GM23338 (cell line): ENCODE results near the gene MGAT5. TPM values are rescaled to one million over a fixed set of nuclear protein-coding genes. Genes with fewer than 3 reads are reported as not detected.

Experiments used
- ATAC-seq: fragments of 200-7000 bp; cut with Tn5 transposase; 3 replicates; pipeline ENCODE4 v1.9.1; 2020
- DNase-seq: peaks from one replicate; pipeline ENCODE4 v3.0.0-alpha.2; 2015; ENCODE audit warnings: low spot score
- H2AFZ ChIP-seq: fragments of 200-600 bp; sonication (generic); 2 replicates; pipeline ENCODE4 v1.8.0; 2016; ENCODE audit warnings: antibody characterized with exemption, mild to moderate bottlenecking, moderate library complexity
- H3F3A ChIP-seq: fragments of 200-600 bp; sonication (generic); replicated peaks from 2 replicates; pipeline ENCODE4 v1.8.0; 2017; ENCODE audit warnings: antibody characterized with exemption, mixed run types, low read depth
- H3K27ac ChIP-seq: fragments of 200-600 bp; sonication (generic); 2 replicates; pipeline ENCODE4 v1.6.1; 2016; ENCODE audit warnings: low read depth
- H3K27me3 ChIP-seq: fragments of 200-600 bp; sonication (generic); 2 replicates; pipeline ENCODE4 v1.8.0; 2016; ENCODE audit warnings: mild to moderate bottlenecking, mixed run types, moderate library complexity; ENCODE audit not compliant: insufficient read depth
- H3K36me3 ChIP-seq: fragments of 200-600 bp; sonication (generic); 2 replicates; pipeline ENCODE4 v1.8.0; 2016; ENCODE audit warnings: mild to moderate bottlenecking; ENCODE audit not compliant: insufficient read depth
- H3K4me1 ChIP-seq: fragments of 200-600 bp; sonication (generic); 2 replicates; pipeline ENCODE4 v1.8.0; 2016; ENCODE audit warnings: mild to moderate bottlenecking, moderate library complexity; ENCODE audit not compliant: insufficient read depth
- H3K4me2 ChIP-seq: fragments of 200-600 bp; sonication (generic); 2 replicates; pipeline ENCODE4 v1.7.1; 2017; ENCODE audit warnings: mixed run types
- H3K4me3 ChIP-seq: fragments of 200-600 bp; sonication (generic); 2 replicates; pipeline ENCODE4 v1.6.1; 2016; ENCODE audit warnings: mixed run types
- H3K79me2 ChIP-seq: fragments of 200-600 bp; sonication (generic); replicated peaks from 2 replicates; pipeline ENCODE4 v1.8.0; 2017; ENCODE audit warnings: mild to moderate bottlenecking; ENCODE audit not compliant: insufficient read depth
- H3K9me2 ChIP-seq: fragments of 200-600 bp; sonication (generic); 2 replicates; pipeline ENCODE4 v1.8.0; 2017; ENCODE audit not compliant: insufficient read depth
- H4K20me1 ChIP-seq: fragments of 200-600 bp; sonication (generic); replicated peaks from 2 replicates; pipeline ENCODE4 v1.8.0; 2017; ENCODE audit warnings: mild to moderate bottlenecking; ENCODE audit not compliant: insufficient read depth
- H3K27ac Mint-ChIP-seq: 2 replicates; pipeline ENCODE4 v1.8.0; 2020; ENCODE audit warnings: inconsistent platforms, mild to moderate bottlenecking, moderate library complexity, mixed read lengths
- H3K27me3 Mint-ChIP-seq: 3 replicates; pipeline ENCODE4 v1.8.0; 2022; ENCODE audit warnings: low read depth, mild to moderate bottlenecking, moderate library complexity, mixed read lengths, inconsistent platforms; ENCODE audit not compliant: insufficient read depth, poor library complexity
- H3K36me3 Mint-ChIP-seq: 3 replicates; pipeline ENCODE4 v1.8.0; 2021; ENCODE audit warnings: low read depth, mild to moderate bottlenecking, inconsistent platforms, moderate library complexity, mixed read lengths
- H3K4me1 Mint-ChIP-seq: 3 replicates; pipeline ENCODE4 v1.8.0; 2020; ENCODE audit warnings: mild to moderate bottlenecking, inconsistent platforms, mixed read lengths
- H3K4me3 Mint-ChIP-seq: 3 replicates; pipeline ENCODE4 v1.8.0; 2021; ENCODE audit warnings: moderate library complexity, mild to moderate bottlenecking, inconsistent platforms, mixed read lengths
- H3K9me3 Mint-ChIP-seq: 3 replicates; pipeline ENCODE4 v1.8.0; 2020; ENCODE audit warnings: moderate library complexity, mild to moderate bottlenecking, inconsistent platforms, mixed read lengths
- CREB1 ChIP-seq: fragments of 250-450 bp; sonication (Bioruptor Pico); IDR thresholded peaks from 2 replicates; pipeline ENCODE4 v1.5.0; 2020; ENCODE audit warnings: low read depth, mild to moderate bottlenecking, moderate library complexity
- ETS1 ChIP-seq: IDR thresholded peaks from 2 replicates; pipeline ENCODE4 v1.6.1; 2016; ENCODE audit warnings: antibody characterized with exemption
- EZH2 ChIP-seq: fragments of 200-600 bp; sonication (generic); IDR thresholded peaks from one replicate; pipeline ENCODE4 v1.8.0; 2017; ENCODE audit warnings: antibody characterized with exemption, mild to moderate bottlenecking, low read depth; ENCODE audit not compliant: unreplicated experiment
- JUNB ChIP-seq: IDR thresholded peaks from one replicate; pipeline ENCODE4 v1.6.1; 2016; ENCODE audit warnings: antibody characterized with exemption; ENCODE audit not compliant: unreplicated experiment
- NANOG ChIP-seq: IDR thresholded peaks from 2 replicates; pipeline ENCODE4 v1.6.1; 2016; ENCODE audit warnings: antibody characterized with exemption, borderline replicate concordance
- POLR2AphosphoS5 ChIP-seq: IDR thresholded peaks from 2 replicates; pipeline ENCODE4 v1.6.1; 2016; ENCODE audit warnings: antibody characterized with exemption, low read depth
- STAT1 ChIP-seq: IDR thresholded peaks from one replicate; pipeline ENCODE4 v1.6.1; 2016; ENCODE audit warnings: antibody characterized with exemption; ENCODE audit not compliant: unreplicated experiment
- ZNF114 ChIP-seq: fragments of 250-450 bp; sonication (Bioruptor Pico); IDR thresholded peaks from 2 replicates; pipeline ENCODE4 v1.5.0; 2020; ENCODE audit warnings: mild to moderate bottlenecking, moderate library complexity
- ZNF462 ChIP-seq: fragments of 250-450 bp; sonication (Bioruptor Pico); IDR thresholded peaks from 2 replicates; pipeline ENCODE4 v1.5.0; 2020; ENCODE audit warnings: mild to moderate bottlenecking, moderate library complexity
- polyA plus RNA-seq: library from polyadenylated mRNA; unstranded; fragments of >200 nt; fragmentation: Nextera tagmentation; extraction: Ambion mirVana; gene quantifications from 2 replicates; pipeline ENCODE4 v1.2.1, GENCODE V29; 2016
- total RNA-seq: library from RNA; depleted of rRNA; stranded (reverse); fragments of >200 nt; shearing (Covaris generic); gene quantifications from 2 replicates; pipeline ENCODE4 v1.2.3, GENCODE V29; 2014
- TF ChIP-seq, protein P1 (sequence below): IDR thresholded peaks from one replicate; pipeline ENCODE4 v1.6.1; 2018; ENCODE audit warnings: antibody characterized with exemption; ENCODE audit not compliant: unreplicated experiment

Gene MGAT5
- total and polyA plus RNA-seq, 2 experiments from 2014 or later: 4.6 to 27.6 TPM

DNA sequence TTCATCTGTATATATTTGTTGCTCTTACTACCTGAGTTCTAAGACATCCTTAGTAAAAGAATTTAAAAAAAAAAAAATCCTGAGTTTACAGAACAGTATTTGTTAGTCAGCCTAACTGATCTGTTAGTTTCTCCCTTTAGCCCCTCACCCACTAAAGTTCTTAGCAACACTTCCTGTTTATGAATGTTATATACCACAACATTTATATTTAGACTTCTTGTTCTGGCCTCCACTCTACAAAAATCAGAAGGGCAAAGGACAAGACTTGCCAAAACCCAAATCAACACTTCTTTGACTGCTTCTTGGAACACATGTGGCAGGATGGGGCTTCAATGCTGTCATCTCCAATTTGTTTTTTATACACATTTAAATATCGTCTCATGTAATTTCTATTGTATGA is 71.1 kb downstream of the MGAT5 start:
- ATAC-seq (no peak), DNase-seq (no peak)
- H3K4me3 Mint-ChIP-seq: no peak overlapping the region
- Histone ChIP-seq H3K27ac (no peak overlapping the region), H4K20me1 (peaks cover 5% of the 10 kb centered on the region; the same call in 1 of the 2 replicates), H3K79me2 (no peaks in the 10 kb centered on the region), H3K4me1 (peaks cover 3% of the 10 kb centered on the region; the same call in 1 of the 2 replicates), H3K36me3 (no peaks in the 10 kb centered on the region), H3K4me3 (no peak overlapping the region), H3F3A (no peaks in the 10 kb centered on the region), H3K9me2 (no peaks in the 10 kb centered on the region; the same call in 1 of the 2 replicates), H2AFZ (no peak overlapping the region), H3K4me2 (no peak overlapping the region), H3K27me3 (no peaks in the 10 kb centered on the region)
- peaks cover 1% of the 10 kb centered on the region for H3K4me1 Mint-ChIP-seq
- peaks cover 5% of the 10 kb centered on the region; the same call in 2 of the 3 replicates for H3K9me3 Mint-ChIP-seq
- peaks cover 15% of the 10 kb centered on the region; the same call in 2 of the 3 replicates for H3K36me3 Mint-ChIP-seq
- no peak overlapping the region for H3K27ac Mint-ChIP-seq
- H3K27me3 Mint-ChIP-seq: peaks cover 3% of the 10 kb centered on the region
- TF ChIP-seq POLR2AphosphoS5: no peak
- TF ChIP-seq JUNB: no peak
- TF ChIP-seq NANOG: no peak

- H3K79me2 ChIP-seq: no peaks in the 10 kb centered on the region
- Mint-ChIP-seq H3K4me1 (no peaks in the 10 kb centered on the region), H3K27ac (no peak overlapping the region), H3K9me3 (peaks cover 5% of the 10 kb centered on the region; the same call in 2 of the 3 replicates), H3K27me3 (peaks cover 2% of the 10 kb centered on the region), H3K36me3 (peaks cover 13% of the 10 kb centered on the region; the same call in 2 of the 3 replicates), H3K4me3 (no peak overlapping the region)
- no peaks in the 10 kb centered on the region for H3K27me3 ChIP-seq
- H3K4me1 ChIP-seq: no peaks in the 10 kb centered on the region
- H3K9me2 ChIP-seq: no peaks in the 10 kb centered on the region; the same call in 1 of the 2 replicates
- DNase-seq (no peak), ATAC-seq (no peak)
- no peaks in the 10 kb centered on the region for H3K36me3 ChIP-seq
- H3K4me3 ChIP-seq: no peak overlapping the region
- H3F3A ChIP-seq: no peaks in the 10 kb centered on the region
- H3K27ac ChIP-seq: no peak overlapping the region
- peaks cover 5% of the 10 kb centered on the region; the same call in 1 of the 2 replicates for H4K20me1 ChIP-seq
- H2AFZ ChIP-seq: no peak overlapping the region
- no peak overlapping the region for H3K4me2 ChIP-seq
- no peak for TF ChIP-seq CREB1 (CRISPR knock-in tag)
- no peak for TF ChIP-seq ETS1
- TF ChIP-seq ZNF114 (CRISPR knock-in tag): no peak
- TF ChIP-seq EZH2: no peak
- TF ChIP-seq, protein P1, sequence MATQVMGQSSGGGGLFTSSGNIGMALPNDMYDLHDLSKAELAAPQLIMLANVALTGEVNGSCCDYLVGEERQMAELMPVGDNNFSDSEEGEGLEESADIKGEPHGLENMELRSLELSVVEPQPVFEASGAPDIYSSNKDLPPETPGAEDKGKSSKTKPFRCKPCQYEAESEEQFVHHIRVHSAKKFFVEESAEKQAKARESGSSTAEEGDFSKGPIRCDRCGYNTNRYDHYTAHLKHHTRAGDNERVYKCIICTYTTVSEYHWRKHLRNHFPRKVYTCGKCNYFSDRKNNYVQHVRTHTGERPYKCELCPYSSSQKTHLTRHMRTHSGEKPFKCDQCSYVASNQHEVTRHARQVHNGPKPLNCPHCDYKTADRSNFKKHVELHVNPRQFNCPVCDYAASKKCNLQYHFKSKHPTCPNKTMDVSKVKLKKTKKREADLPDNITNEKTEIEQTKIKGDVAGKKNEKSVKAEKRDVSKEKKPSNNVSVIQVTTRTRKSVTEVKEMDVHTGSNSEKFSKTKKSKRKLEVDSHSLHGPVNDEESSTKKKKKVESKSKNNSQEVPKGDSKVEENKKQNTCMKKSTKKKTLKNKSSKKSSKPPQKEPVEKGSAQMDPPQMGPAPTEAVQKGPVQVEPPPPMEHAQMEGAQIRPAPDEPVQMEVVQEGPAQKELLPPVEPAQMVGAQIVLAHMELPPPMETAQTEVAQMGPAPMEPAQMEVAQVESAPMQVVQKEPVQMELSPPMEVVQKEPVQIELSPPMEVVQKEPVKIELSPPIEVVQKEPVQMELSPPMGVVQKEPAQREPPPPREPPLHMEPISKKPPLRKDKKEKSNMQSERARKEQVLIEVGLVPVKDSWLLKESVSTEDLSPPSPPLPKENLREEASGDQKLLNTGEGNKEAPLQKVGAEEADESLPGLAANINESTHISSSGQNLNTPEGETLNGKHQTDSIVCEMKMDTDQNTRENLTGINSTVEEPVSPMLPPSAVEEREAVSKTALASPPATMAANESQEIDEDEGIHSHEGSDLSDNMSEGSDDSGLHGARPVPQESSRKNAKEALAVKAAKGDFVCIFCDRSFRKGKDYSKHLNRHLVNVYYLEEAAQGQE: no peak
- TF ChIP-seq ZNF462 (CRISPR knock-in tag): no peak
- no peak for TF ChIP-seq POLR2AphosphoS5
- no peak for TF ChIP-seq STAT1
Measured at GRCh38 chr2:134325696-134326095, 71.8 kb downstream of the MGAT5 start.
